ENCODE measurements around the gene IREB2.
"Not testable (repeated sequence)": the region's sequence is repeated elsewhere in the genome, so short reads cannot be mapped to it uniquely, and the experiment has no call there.

Gene IREB2

GRCh38 chr15:78407608-78408354 lies 30.2 kb upstream of the IREB2 start:
- no peak for DNase-seq

- no peak for DNase-seq
Measured at GRCh38 chr15:78408355-78408640, 29.7 kb upstream of the IREB2 start.

- no peak for DNase-seq
Measured at GRCh38 chr15:78408961-78409360, 29.1 kb upstream of the IREB2 start.

GRCh38 chr15:78411061-78411460 lies 27.0 kb upstream of the IREB2 start:
- DNase-seq, result no peak

- no peak for DNase-seq
Measured at GRCh38 chr15:78414621-78415250, 23.3 kb upstream of the IREB2 start.

GRCh38 chr15:78415284-78415683 lies 22.7 kb upstream of the IREB2 start:
- peak; percentile 44 for DNase-seq

GRCh38 chr15:78417754-78418630 lies 20.0 kb upstream of the IREB2 start:
- DNase-seq, result no peak

GRCh38 chr15:78418686-78419085 lies 19.3 kb upstream of the IREB2 start:
- no peak for DNase-seq

- no peak for DNase-seq
Measured at GRCh38 chr15:78419367-78419766, 18.6 kb upstream of the IREB2 start.

GRCh38 chr15:78420220-78420619 lies 17.8 kb upstream of the IREB2 start:
- DNase-seq, result no peak

- DNase-seq, result no peak
Measured at GRCh38 chr15:78420766-78421165, 17.2 kb upstream of the IREB2 start.

GRCh38 chr15:78421238-78421965 lies 16.6 kb upstream of the IREB2 start:
- no peak for DNase-seq

GRCh38 chr15:78422571-78423340 lies 15.3 kb upstream of the IREB2 start:
- DNase-seq, result peak; percentile 41

GRCh38 chr15:78424673-78425072 lies 13.3 kb upstream of the IREB2 start:
- no peak for DNase-seq

GRCh38 chr15:78425643-78426042 lies 12.4 kb upstream of the IREB2 start:
- DNase-seq, result no peak

GRCh38 chr15:78426300-78426699 lies 11.7 kb upstream of the IREB2 start:
- no peak for DNase-seq

GRCh38 chr15:78427953-78428352 lies 10.1 kb upstream of the IREB2 start:
- DNase-seq, result no peak

- no peak for DNase-seq
Measured at GRCh38 chr15:78429477-78429876, 8.5 kb upstream of the IREB2 start.

- no peak for DNase-seq
Measured at GRCh38 chr15:78431955-78432354, 6.1 kb upstream of the IREB2 start.

GRCh38 chr15:78432664-78433063 lies 5.4 kb upstream of the IREB2 start:
- no peak for DNase-seq

GRCh38 chr15:78434134-78434533 lies 3.9 kb upstream of the IREB2 start:
- no peak for DNase-seq

- DNase-seq, result not testable (repeated sequence)
Measured at GRCh38 chr15:78434711-78435110, 3.3 kb upstream of the IREB2 start.
